ENCODE data around the gene GAA.

GAA gene

DNA sequence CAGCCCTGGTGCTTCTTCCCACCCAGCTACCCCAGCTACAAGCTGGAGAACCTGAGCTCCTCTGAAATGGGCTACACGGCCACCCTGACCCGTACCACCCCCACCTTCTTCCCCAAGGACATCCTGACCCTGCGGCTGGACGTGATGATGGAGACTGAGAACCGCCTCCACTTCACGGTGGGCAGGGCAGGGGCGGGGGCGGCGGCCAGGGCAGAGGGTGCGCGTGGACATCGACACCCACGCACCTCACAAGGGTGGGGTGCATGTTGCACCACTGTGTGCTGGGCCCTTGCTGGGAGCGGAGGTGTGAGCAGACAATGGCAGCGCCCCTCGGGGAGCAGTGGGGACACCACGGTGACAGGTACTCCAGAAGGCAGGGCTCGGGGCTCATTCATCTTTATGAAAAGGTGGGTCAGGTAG lies 3.6 kb downstream of the GAA start:
- no peak for DNase-seq

- no peak for DNase-seq
Measured at GRCh38 chr17:80105762-80106161, 4.4 kb downstream of the GAA start.

GRCh38 chr17:80106176-80106575 lies 4.8 kb downstream of the GAA start:
- no peak for DNase-seq

GRCh38 chr17:80106751-80107150 lies 5.4 kb downstream of the GAA start:
- DNase-seq, result no peak

- no peak for DNase-seq
Measured at GRCh38 chr17:80107231-80108021, 6.0 kb downstream of the GAA start.

GRCh38 chr17:80108036-80108971 lies 6.9 kb downstream of the GAA start:
- no peak for DNase-seq

GRCh38 chr17:80109066-80109660 lies 7.8 kb downstream of the GAA start:
- no peak for DNase-seq

DNA sequence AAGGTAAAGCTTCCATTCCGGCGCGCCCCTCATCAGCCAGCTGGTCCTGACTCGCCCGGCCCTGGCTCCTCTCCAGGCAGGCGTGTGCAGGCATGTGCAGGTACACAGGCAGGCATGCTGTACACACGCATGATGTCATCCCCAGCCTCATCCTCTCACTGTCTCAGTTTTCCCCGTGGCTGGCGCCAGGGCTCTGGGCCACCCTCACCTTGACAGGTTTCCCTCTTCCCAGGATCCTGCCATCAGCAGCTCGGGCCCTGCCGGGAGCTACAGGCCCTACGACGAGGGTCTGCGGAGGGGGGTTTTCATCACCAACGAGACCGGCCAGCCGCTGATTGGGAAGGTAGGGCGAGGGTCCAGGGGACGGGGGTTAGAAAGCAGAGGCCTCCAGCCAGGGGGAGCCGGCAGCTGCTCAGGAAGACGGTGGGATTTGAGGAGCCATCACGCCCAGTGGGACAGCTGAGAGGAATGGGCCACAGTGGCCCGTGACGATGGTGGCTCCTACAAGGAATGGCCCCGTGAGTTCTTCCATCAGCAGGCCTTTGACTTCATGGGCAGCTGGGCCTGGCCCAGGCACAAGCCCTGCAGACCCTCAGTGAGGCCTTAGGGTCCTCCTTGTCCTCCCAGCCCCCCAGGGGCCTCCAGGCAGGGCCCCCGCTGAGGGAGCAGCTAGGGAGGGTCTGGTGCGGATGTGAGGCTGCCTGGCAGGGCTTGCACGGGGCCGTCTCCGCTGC lies 8.5 kb downstream of the GAA start:
- DNase-seq, result no peak

- DNase-seq, result no peak
Measured at GRCh38 chr17:80110447-80110812, 9.0 kb downstream of the GAA start.

DNA sequence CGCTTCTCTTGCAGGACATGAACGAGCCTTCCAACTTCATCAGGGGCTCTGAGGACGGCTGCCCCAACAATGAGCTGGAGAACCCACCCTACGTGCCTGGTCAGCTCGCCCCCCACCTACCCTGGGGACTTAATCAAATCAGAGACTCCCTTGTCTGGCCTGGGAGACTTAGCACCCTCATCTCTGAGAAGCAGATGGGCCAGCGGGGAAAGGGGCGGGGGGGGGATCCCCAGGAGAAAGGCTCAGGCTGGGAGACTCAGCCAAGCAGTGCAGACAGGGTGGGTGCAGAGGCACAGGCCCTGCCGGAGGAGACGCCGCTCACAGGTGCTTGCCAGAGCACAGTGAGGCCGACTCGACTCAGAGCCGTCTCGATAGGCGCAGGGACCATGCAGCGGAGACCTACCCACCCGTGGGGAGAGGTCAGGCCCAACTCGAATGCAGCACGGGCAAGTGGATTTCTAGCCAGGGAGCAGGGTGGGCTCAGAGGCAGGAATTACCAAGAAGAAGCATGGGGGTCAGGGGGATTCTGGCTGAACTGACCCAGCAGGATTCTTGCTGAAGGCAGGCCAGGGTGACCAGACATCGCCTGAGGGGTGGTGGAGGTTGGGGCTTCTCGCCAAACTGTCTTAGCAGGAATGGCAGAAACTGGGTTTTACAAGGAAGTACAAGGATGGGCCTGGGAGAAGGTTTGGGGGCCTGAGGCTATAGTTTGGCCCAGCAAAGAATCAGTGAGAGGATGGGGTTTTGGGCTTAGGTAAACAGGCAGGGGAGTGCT lies 9.7 kb downstream of the GAA start:
- no peak for DNase-seq

DNA sequence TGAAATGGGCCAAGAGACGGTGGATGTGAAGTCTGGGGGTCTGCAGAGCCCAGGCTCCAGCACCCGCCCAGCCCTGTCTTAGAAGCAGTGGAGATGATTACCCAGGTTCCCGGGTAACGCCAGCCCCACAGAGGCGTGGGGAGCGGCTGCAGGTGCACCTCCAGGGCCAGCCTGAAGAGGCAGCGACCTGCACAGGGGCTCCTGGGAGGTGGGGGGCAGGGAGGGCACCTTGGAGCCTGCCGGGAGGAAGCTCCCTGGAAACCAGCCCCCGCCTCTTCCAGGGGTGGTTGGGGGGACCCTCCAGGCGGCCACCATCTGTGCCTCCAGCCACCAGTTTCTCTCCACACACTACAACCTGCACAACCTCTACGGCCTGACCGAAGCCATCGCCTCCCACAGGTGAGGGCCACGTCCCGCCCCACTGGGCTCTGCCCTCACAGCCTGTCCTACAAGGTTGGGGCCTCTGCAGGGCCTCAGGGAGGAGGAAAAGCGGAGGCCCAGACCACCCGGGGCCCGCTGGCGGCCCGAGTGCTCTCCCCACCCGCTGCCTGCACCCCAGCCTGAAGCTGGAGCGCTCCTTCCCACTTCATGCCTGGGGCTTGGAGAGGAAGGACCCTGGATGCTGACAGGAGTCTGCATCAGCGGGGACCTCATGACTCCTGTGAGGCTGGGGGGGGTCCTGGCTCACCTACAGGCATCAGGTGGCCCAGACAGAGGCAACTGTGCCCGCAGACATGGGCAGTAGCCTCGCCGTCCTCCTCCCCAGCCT lies 10.5 kb downstream of the GAA start:
- no peak for DNase-seq

GRCh38 chr17:80112471-80113032 lies 11.2 kb downstream of the GAA start:
- DNase-seq, result no peak

- DNase-seq, result no peak
Measured at GRCh38 chr17:80113033-80113484, 11.7 kb downstream of the GAA start.

- no peak for DNase-seq
Measured at GRCh38 chr17:80114758-80115157, 13.4 kb downstream of the GAA start.

- DNase-seq, result no peak
Measured at GRCh38 chr17:80115159-80115558, 13.8 kb downstream of the GAA start.

DNA sequence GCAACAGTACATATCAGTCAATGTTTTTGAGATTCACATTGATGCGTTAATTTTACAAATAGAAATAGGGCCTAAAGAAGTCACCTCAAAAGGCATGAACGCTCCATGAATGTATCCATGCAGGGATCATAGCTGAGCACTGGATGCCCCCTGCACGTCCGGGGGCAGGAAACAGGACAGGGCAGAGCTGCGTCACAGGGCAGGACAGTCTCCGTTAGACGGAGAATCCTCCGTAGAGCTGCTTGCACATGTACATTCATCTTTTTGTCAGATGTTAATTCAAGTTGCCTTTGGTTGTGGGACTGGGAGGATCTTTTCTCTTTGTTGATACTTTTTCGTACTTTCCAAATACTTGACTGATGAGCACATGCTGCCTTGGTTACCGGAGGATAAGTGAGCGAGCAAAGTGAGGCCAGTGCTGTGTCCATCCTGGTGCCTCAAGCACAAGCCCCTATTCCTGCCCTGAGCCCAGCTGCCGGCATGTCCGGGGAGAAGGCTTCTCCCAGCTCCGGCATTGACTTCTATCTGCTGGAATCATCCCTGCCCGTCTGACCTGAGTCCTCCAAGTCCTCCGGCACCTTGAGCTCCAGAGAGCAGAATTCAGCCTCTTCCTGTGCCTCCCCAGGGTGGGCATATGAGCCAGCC lies 15.0 kb downstream of the GAA start:
- DNase-seq, result no peak

DNA sequence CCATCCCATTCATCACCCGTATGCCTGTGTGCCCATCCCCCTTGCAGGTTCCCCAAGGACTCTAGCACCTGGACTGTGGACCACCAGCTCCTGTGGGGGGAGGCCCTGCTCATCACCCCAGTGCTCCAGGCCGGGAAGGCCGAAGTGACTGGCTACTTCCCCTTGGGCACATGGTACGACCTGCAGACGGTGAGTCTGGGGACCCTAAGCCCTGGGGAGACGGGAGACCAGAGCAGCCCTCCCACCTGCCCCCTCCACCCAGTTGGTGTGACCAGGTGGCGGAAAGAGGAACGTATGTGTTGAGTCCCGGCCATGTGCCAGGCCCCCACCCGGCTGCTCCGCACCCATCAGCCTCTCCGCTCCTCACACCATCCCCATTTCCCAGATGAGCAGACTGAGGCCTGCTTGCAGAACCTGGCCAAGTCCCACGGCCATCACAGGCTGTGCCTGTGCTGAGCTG lies 15.6 kb downstream of the GAA start:
- DNase-seq, result no peak

DNA sequence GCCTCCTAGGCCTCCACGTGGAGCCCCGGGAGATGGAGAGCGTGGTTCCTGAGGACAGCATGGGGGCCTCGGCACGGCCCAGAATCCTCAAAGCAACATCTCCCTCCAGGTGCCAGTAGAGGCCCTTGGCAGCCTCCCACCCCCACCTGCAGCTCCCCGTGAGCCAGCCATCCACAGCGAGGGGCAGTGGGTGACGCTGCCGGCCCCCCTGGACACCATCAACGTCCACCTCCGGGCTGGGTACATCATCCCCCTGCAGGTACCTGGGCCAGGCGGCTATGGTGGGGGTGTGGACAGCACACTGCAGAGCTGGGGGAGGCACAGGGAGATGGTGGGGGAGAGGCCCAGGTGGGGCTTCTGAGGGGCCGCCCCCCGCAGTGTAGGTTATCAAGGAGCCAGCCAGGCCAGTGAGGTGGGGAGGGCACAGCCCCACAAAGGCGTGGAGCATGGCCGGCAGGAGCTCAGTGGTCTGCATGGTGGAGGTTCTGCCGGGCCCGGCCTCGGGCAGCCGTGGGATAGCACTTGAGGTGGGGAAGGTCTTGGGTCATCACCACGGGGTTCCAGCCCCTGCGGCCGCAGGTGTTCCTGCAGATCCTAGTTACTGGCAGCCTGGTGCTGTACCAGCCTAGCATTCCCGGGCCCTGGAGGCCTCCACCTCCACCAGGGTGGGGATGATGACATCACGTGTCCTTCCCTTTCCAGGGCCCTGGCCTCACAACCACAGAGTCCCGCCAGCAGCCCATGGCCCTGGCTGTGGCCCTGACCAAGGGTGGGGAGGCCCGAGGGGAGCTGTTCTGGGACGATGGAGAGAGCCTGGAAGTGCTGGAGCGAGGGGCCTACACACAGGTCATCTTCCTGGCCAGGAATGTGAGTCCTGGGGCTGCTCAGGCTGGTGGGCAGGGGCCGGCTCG lies 16.4 kb downstream of the GAA start:
- DNase-seq, result no peak

- no peak for DNase-seq
Measured at GRCh38 chr17:80118601-80119270, 17.4 kb downstream of the GAA start.
